Heart left ventricle (tissue), 13 donors: Measurements from ENCODE around the gene LAMA2.

Experiments used
- CTCF ChIP-seq, 12 donors: fragments of 200-600 bp; sonication (generic) in 4 of 12; IDR thresholded peaks; one replicate each; pipeline versions ENCODE4 v1.5.0 to v1.8.0; 2018 to 2022; ENCODE audit warnings: antibody characterized with exemption in 12 of 12, mild to moderate bottlenecking in 5 of 12
- POLR2A ChIP-seq, 2 donors: fragments of 450-650 bp; IDR thresholded peaks; one replicate each; pipeline ENCODE4 v1.6.1; 2017; ENCODE audit warnings: antibody characterized with exemption in 2 of 2, mild to moderate bottlenecking in 2 of 2, moderate library complexity in 2 of 2
- donor health status: ischemic (EF 13 %, LVEDD 7.1; RV severe dilation, severe dysfunction).
- donor health status: DM: no; HTN: yes; CAD: no.
- donor health status: DM: no; HTN: no; CAD: no.
- donor health status: ischemic (EF 25% LVEDD 6.9; RV normal size, moderate dysfunction).
- donor health status: ischemic (EF 25% LVEDD 5.7; RV mildly dilated, moderate dysfunction).
- donor health status: ischemic (EF 35%, LVEDD 5.7; RV mildly dilated, moderate dysfunction).
- donor health status: nonischemic (EF 11% LVEDD 7.7; RV severe dilation, severe dysfunction).
- donor health status: DM: yes; HTN: yes; CAD: no.
- donor health status: PGD.
- donor health status: ischemic (EF 29% LVEDD 5.4; RV normal size, mild dysfunction).
- donor health status: nonischemic (EF 23%, LVEDD 6.1; RV moderate dilation, normal function).

- no peak for TF ChIP-seq CTCF (IDR thresholded peaks at IDR 0.05)
- no peak for TF ChIP-seq POLR2A (IDR thresholded peaks at IDR 0.05)
These were observed 602.8 kb downstream of the LAMA2 start for GRCh38 chr6:129485746-129486145.
